Choroid plexus epithelial cell (primary cell): ENCODE measurements around the gene JMJD1C.

Experiments used
- DNase-seq: peaks from one replicate; pipeline ENCODE4 v3.0.0-alpha.2; 2010; ENCODE audit warnings: low read depth
- H3K4me3 ChIP-seq: 2 replicates; pipeline ENCODE4 v1.5.1; 2011; ENCODE audit warnings: low read depth, mild to moderate bottlenecking, control low read depth, low read length, moderate library complexity
- CTCF ChIP-seq: conservative IDR thresholded peaks from 2 replicates; pipeline ENCODE4 v1.5.1; 2011; ENCODE audit warnings: low read depth, mild to moderate bottlenecking, control low read depth, inconsistent platforms, low read length, moderate library complexity

Gene JMJD1C

GRCh38 chr10:63465293-63466143 is at the start of gene JMJD1C:
Gene JMJD1C, minus strand, starts transcription at chr10:63465977. Its CDS starts 315 bp downstream, at chr10:63465662.
- DNase-seq = peak; percentile 90

GRCh38 chr10:63515002-63515763 is 49.4 kb upstream of the JMJD1C start:
- TF ChIP-seq CTCF = no peak
- no peak overlapping the region for H3K4me3 ChIP-seq
- peak; percentile 86 for DNase-seq

More at GRCh38 chr10:63465293-63466143, at the start of gene JMJD1C:
- no peak for TF ChIP-seq CTCF
- peak within 1 kb of the TSS; percentile 85 for H3K4me3 ChIP-seq

GRCh38 chr10:63506554-63506953 is 40.8 kb upstream of the JMJD1C start:
- no peak for TF ChIP-seq CTCF
- DNase-seq = no peak
- H3K4me3 ChIP-seq = no peak overlapping the region

GRCh38 chr10:63505562-63505961 is 39.8 kb upstream of the JMJD1C start:
- no peak for TF ChIP-seq CTCF
- no peak overlapping the region for H3K4me3 ChIP-seq
- DNase-seq = no peak

- no peak overlapping the region for H3K4me3 ChIP-seq
- no peak for DNase-seq
- TF ChIP-seq CTCF = peak; percentile 27
Measured at GRCh38 chr10:63504145-63504881, 38.5 kb upstream of the JMJD1C start.

GRCh38 chr10:63503395-63503794 is 37.6 kb upstream of the JMJD1C start:
- no peak for TF ChIP-seq CTCF
- no peak for DNase-seq
- no peak overlapping the region for H3K4me3 ChIP-seq
